HS-27A (cell line): Measurements from ENCODE around the gene KDELR3.

Source experiments
- DNase-seq: peaks from one replicate; pipeline ENCODE4 v3.0.0-alpha.2; 2012; ENCODE audit warnings: low read depth, missing footprints

Gene KDELR3

GRCh38 chr22:38440747-38441350 lies 27.0 kb upstream of the KDELR3 start:
- DNase-seq: no peak

DNA sequence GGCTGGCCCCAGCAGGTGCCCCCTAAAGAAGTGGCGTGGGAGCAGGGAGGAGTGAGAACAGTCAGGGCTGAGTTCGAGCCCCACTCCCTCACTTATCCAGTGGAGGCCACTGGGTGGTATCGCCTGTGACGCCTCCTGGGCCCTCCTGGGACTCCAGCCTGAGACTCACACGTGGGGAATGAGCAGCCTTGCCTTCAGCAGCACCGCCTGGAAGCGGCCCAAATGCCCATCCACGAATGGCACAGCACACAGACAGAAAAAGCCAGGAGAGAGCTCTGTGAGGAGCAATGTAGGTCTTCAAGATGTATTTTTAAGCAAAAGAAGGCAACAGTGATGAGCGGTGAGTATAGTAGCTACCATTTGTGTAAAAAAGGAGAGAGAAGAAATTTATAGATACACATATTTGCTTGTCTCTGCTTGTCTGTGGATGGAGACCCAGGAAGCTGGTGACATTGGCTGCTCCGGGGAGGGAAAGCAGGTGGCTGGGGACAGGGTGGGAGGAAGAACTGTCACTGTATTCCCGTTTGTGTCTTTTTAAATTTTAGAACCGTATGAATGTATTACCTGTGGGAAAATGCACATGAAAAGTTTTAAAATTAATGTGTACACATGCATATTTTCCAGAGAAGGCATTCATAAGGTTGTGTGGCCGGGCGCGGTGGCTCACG lies 26.1 kb upstream of the KDELR3 start:
- DNase-seq: no peak

- DNase-seq: no peak
Observed at GRCh38 chr22:38442967-38443627, 24.8 kb upstream of the KDELR3 start.

DNA sequence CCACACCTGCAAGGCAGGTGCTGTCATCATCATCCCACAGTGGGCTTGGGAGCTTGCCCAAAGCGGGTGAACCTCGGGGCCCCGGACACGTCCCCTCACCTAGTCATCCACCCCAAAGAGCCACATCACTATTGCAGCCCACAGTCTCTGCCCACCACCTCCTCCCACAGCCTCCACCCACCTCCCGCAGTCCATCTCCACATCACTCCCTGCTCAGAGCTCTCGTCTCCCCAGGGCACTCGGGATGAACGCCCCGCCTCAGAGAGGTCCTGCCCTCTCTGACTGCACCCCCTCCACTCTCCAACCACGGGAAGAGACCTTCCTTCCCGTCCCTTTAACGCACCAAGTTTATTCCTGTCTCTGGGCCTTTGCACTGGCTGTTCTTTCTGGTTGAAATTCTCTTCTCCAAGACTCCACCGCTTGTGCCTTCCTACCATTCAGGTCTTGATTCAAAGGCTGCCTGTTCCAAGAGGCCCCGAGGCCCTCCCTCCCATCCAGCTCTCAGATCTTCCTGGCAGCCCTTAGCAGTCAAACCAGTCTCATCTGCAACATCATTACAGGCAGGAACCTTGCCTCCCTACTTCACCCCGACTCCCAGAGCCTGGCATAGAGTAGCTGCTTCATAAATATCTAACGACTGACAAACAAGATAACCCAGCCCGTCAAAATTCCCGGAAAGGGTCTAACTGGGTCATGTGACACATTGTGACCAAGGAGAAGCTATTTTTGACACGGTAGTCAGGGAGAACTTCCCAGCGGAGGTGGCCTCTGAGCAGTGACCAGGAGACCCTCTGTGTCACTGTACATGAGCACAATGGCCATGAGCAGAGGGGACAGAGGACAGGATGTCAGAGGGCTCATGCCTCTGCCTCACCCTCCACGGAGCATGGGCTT lies 24.0 kb upstream of the KDELR3 start:
- DNase-seq: no peak

GRCh38 chr22:38444783-38445182 lies 23.1 kb upstream of the KDELR3 start:
- DNase-seq: no peak

- DNase-seq: no peak
Observed at GRCh38 chr22:38446018-38446601, 21.8 kb upstream of the KDELR3 start.

DNA sequence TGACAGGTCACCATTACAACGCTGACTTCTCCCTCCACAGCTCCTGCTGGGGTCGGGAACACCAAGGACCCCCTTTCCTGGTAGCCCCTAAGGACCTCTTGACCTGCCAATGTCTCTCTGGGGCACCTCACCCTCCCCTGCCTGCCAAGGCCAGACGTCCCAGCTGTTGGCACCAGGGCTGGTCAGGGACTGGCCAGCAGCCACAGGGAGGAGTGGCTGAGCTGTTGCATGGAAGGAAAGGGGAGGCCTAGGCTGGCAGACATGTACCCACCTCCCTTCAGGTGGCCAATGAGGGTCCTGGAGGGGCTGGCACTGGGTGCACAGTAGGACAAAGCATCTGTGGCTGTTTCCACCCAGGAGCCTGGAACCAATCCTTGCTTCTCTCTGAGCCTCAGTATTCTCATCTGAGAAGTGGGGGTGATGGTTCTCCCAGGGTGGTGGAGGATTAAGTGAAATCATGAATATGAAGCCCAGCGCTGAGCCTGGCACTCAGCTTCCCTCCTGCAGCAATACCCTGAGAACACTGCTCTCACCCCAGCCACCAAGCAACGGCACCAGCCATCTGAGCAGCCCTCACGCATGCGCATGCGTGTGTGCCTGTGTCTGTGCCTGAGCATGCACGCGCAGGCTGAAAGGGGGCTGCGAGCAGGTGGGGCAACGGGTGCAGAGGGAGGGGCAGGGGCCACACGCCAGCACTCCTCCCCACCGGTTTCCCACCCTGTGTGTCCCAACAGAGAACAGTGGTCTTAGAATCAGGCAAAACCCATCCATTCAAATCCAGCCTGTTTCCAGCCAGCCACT lies 18.8 kb upstream of the KDELR3 start:
- DNase-seq: no peak

DNA sequence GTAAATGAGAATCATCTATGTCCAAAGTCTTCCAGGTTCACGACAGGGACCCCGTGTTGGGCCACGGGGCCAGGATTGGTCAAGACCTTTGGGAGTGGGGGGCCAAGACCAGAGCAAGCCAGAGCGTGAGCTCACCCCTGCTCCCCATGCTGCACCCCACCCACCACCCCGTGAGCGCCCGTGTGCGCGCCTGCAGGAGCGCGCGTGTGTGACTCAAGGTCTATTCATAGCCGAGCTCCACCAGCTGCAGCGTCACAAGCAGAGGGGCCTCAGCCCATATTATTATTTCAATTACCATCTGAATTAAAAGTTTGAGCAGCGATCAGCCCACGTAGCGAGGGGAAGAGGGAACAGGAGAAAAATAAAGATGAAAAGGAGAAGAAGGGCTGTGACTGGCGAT lies 18.1 kb upstream of the KDELR3 start:
- DNase-seq: no peak

GRCh38 chr22:38450234-38450797 lies 17.6 kb upstream of the KDELR3 start:
- no peak for DNase-seq

GRCh38 chr22:38451404-38451803 lies 16.5 kb upstream of the KDELR3 start:
- no peak for DNase-seq

DNA sequence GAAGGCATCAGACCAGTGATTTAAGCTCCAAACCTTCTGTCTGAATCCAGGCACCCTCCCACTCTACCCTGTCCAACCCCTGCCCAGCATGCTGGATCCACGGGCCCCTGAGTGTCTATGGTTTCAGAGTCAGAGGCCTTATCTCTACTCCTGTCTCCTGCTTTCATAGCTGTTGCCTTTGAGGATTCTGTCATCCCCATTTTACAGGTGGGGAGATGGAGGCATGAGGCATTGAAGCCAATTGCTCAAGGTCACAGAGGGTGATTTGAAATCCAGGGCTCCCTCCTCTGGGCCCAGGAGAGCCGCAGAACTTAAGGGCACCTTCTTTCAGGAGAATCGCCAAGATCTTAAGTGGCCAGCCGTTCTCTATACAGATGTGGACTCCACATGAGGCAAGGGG lies 16.0 kb upstream of the KDELR3 start:
- DNase-seq: no peak

DNA sequence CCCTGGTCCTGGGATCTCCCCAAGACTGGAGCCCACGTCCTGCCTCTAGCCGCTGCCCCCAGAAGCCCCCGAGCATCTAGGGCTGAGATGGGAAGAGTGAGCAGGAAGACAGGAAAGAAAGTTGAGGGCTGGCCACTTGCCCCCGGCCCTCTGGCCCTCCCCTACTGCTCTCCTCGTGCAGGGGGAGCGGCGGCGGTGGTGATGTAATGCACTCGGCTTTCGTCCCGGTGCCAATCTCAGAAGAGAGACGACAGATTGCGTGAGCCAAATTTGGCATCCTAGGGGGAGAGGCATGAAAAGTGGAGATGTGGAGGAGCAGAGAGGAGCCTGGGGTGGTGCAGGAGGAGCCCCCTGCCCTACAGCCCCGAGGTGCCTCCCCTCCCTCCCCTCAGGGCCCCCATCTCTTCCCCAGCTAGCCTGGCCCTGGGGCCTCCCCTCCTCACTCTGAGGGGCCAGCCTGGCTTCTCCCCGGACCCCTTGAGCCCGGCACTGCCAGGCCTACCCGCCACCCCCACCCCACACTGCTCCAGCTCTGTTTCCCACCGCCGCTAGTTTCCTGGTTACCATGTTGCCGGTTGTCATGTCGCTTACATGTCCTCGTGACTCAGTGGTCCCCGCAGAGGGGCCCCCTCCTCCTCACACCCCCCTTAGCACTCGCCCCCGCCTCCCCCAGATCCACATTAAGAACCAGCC lies 15.4 kb upstream of the KDELR3 start:
- DNase-seq: no peak

GRCh38 chr22:38453066-38453672 lies 14.7 kb upstream of the KDELR3 start:
- DNase-seq: no peak

DNA sequence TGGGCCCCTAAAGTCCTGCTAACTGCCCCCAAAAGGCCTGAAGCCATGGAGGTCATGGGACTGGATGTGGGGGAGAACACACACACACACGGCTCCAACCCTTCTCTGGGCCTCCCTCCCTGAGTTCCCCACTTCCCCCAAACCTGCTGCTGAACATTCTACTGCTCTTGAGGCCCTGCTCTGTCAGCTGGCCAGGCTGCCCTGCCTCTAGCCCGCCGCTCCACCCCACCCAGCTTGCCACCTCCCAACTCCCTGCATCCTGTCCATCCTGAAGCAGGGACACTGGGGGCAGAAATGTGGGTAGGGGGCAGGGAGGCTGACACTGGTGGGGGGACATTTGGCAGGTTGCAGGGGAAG lies 13.9 kb upstream of the KDELR3 start:
- DNase-seq: no peak

- DNase-seq: no peak
Observed at GRCh38 chr22:38454353-38455075, 13.4 kb upstream of the KDELR3 start.

DNA sequence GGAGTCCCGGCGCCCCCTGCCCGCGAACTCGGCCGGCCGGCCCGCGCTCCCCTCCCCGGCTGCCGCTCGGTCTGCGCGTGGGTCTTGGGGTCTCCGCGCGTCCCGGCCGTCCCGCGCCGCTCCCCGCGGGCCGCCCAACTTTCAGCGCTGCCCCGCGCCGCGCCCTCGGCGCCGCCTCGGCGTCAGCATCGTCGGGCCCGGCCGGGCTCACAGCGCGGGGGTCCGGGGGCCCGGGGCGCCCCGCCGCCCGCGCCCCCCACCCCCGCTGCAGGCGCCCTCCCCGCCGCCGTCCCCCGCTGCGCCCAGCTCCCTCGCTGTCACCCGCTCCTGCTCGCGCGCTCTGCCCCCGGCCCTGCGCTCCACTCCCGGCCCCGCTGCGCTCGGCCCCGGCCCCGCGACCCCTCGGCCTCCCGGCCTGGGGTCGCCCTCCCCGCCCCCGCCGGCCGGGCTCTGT lies 12.8 kb upstream of the KDELR3 start, which contains the start of gene KCNJ4:
KCNJ4 (minus strand) TSS at position 124 of the 454 bp plus-strand sequence. CDS start 27,067 bp downstream, outside the sequence.
- DNase-seq: no peak

DNA sequence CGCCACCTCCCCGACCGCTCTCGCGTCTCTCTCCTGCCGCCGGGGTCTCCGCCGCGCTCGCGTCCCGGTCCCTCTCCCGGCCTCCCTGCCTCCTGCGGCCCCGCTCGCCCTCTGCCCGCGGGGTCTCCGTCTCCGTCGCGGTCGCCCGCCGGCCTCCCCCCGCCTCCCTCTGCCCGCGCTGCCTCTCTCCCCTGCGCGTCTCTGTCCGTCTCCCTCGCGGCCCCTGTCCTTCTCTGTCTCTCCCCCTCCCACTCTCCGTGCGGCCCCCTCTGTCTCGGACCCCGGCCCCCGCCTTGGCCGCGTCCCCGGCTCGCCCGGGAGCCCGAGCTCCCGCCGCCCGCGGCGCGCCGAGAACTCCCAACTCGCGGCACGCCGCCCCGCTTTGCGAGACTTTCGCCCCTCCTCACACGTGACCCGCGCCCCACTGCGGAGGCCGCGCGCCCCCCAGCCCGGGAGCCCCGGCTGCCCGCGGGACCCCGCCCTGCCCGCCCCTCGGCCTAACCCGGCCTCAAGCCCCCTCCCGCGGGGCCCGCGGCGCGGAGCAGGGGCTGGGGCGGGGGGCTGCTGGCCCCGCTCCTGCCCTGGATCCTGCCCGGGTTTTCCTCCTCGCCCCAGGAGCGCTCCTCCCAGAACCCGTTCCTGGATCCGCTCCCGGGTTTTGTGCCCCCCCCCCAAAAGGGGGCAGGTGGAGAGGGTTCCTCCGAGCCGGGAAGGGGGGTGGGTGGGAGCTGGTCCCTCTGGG lies 12.2 kb upstream of the KDELR3 start:
- DNase-seq: no peak

DNA sequence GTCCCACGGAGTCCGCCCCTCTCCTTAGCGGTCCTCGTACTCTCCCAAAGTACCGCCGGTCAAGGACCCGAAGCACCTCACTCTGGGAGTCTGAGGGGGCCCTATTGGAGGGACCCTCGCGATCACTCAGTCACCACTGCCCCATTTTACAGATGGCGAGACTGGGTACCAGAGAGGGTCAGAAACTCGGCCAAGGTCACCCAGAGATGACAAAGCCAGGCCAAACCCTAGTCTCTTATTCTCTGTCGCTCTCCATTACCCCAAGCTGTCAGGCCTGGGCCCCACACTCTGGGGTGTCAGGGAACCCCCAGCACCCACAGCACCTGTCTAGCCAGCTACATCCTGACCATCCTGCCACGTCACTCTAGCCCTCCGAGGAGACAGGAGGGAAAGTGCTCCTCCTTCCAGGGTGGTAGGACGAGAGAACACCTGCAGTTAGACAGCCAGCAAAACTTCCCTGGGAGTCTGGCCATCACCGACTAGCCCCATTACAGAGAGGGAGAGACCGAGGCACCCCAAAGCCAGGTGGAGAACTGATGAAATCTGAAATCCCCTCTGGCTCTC lies 11.5 kb upstream of the KDELR3 start:
- no peak for DNase-seq
